AG10803 (cell line): ENCODE data around the gene GNB1.
"Not testable (repeated sequence)": the region's sequence is repeated elsewhere in the genome, so short reads cannot be mapped to it uniquely, and the experiment has no call there.

Experiments used
- DNase-seq: peaks from one replicate; pipeline ENCODE4 v3.0.0; 2010; ENCODE audit warnings: low read depth
- H3K4me3 ChIP-seq: 2 replicates; pipeline ENCODE4 v1.5.1; 2011; ENCODE audit warnings: mild to moderate bottlenecking, low read length, control low read depth
- TF ChIP-seq, protein P1 (sequence below): conservative IDR thresholded peaks from 2 replicates; pipeline ENCODE4 v1.5.1; 2011; ENCODE audit warnings: mild to moderate bottlenecking, low read length, control low read depth, inconsistent platforms

The GNB1 gene

DNA sequence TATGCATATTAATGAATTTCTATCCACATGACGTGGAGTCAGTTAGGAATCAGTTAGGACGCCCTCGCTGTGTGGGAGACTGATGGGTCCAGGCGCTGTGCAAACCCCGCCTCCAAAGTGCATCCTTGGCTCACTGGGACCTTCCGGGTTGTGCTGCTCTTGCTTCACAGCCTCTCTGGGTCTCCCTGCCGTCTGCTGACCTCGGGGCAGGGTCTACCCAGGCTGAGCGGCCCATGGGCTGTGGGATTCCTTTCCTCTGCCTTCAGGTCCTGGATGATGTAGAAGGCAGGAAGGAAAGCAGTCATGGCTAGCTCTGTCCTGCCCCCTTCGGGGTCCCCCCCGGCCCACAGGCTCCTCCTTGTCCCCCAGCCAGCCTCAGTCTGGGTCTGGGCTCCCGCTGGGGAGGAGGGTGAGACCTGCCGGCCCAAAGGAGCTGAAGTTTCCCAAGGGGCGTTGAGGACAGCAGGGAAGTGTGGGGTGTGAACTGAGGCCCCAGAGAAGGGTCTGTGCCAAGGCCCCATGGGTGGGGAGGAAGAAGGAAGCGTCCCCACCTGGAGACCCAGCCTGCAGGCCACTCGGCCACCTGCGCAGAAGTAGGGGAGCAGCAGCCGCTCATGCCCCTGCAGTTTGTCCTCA, 142.1 kb downstream of the GNB1 start:
- no peak overlapping the region for H3K4me3 ChIP-seq
- DNase-seq: no peak
- TF ChIP-seq, protein P1, sequence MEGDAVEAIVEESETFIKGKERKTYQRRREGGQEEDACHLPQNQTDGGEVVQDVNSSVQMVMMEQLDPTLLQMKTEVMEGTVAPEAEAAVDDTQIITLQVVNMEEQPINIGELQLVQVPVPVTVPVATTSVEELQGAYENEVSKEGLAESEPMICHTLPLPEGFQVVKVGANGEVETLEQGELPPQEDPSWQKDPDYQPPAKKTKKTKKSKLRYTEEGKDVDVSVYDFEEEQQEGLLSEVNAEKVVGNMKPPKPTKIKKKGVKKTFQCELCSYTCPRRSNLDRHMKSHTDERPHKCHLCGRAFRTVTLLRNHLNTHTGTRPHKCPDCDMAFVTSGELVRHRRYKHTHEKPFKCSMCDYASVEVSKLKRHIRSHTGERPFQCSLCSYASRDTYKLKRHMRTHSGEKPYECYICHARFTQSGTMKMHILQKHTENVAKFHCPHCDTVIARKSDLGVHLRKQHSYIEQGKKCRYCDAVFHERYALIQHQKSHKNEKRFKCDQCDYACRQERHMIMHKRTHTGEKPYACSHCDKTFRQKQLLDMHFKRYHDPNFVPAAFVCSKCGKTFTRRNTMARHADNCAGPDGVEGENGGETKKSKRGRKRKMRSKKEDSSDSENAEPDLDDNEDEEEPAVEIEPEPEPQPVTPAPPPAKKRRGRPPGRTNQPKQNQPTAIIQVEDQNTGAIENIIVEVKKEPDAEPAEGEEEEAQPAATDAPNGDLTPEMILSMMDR: no peak

DNA sequence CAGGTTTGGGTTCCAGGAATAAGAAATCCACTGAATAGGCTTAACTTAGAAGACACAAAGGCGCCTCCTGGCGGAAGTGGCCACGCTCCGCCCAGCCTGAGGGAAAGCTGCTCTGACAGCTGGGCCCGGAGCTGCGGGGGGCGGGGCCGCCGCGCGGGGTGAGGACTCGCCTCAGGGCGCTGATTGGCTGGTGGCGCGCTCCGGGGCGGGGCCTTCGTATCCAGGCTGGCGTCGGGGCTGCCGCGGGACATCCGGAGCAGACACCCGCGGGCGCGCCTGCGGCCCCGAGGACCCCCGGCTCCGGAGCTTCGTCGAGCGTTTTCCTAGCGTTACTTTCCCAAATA, 144.3 kb downstream of the GNB1 start:
- DNase-seq: not testable (repeated sequence)
- peak overlapping the region; percentile 22; the same call in 1 of the 2 replicates for H3K4me3 ChIP-seq

DNA sequence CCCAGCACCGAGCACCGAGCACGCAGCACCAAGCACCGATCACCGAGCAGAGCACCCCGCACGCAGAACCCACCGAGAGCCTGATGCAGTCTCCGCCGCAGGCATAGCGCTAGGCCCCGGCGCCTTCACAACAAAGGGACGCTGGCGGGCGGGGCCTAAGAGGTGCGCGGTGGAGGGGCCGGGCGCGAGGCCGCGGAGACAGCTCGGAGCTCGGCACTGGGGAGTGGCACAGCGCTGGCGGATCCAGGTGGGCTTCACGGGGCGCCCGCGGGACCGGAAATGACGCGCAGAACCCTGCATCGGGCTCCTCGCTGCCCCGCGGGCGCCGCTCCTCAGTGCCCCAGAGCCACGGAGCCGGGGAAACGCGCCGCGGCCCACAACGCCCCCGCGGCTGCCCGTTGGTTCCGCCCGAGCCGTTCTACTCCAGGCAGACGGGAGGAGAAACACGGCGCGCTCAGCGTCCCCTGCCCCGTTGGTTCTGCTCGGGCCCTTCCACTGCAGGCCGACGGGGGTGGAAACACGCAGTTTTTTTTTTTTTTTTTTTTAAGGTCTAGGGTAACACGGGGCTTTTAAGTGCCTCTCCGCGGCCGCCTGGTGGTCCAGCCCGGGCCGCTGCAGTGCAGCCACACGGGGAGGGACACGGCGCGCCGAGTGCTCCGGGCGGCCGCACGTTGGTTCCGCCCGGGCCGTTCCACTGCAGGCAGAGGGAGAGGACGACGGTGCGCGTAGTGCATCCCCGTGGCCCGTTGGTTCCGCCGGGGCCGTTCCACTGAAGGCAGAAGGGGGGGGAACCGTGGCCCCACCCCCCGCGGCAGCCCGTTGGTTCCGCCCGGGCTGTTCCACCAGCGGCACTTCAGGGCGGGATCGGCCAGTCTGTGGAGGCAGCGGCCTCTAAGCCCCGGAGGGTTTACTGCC, 145.0 kb downstream of the GNB1 start:
- peak overlapping the region; percentile 52 for H3K4me3 ChIP-seq
- peak; percentile 79 for DNase-seq

DNA sequence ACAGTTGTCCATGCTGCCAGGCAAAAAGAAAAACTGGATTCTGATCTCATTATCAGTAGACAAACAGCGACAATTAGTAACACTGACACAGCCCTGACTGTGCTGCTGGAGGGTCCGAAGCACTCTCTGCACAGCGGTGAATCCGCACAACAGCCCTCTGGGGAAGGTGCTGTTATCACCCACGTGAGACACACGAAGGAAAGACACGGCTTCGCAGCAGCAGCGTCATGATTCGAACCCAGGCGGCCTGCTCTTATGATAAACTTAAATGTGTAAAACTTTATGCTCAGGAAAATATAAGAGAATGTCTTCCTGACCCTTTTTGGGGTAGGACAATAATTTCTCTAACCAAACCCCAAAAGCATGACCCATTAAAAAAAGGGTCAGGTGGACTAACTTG, 148.4 kb downstream of the GNB1 start:
- H3K4me3 ChIP-seq, DNase-seq: not testable (repeated sequence)

DNA sequence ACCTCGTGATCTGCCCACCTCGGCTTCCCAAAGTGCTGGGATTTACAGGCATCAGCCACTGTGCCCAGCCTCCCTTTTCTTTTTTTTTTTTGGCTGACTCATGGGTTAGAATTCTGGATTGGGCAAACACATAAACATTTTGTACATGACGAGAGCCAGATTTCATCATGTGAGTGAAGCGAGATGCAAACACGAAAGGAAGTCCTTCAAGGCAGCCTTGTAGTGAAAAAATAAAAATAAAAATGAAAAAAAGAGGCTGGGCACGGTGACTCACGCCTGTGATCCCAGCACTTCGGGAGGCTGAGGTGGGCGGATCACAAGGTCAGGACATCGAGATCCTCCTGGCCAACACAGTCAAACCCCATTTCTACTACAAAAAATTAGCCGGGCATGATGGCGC, 149.9 kb downstream of the GNB1 start:
- peak; percentile 93 for DNase-seq
- not testable (repeated sequence) for H3K4me3 ChIP-seq

DNA sequence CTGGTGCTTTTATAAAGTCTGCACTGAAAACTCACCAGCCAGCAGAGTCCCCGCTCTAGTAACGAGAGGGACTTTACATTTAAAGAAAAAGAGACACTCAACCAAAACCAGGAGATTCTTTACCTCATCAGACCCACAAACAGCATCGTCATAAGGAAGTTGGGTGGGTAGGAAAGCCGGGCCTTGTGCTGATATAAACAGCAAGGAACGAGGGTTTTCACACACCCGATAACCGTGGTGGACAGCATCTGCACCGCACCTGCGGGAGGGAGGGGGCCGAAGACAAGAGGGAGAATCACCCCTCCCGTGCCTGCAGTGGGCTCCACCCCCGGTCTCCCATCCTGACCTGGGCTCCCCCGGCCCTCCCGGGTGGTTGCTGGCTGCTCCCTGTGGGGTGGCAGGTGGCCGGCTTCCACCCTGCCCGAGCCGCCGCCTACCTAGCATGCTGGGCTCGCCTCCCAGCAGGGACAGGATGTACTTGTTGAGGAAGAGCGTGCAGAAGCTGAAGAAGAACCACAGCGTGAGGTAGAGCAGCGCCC, 152.0 kb downstream of the GNB1 start:
- not testable (repeated sequence) for H3K4me3 ChIP-seq, DNase-seq

DNA sequence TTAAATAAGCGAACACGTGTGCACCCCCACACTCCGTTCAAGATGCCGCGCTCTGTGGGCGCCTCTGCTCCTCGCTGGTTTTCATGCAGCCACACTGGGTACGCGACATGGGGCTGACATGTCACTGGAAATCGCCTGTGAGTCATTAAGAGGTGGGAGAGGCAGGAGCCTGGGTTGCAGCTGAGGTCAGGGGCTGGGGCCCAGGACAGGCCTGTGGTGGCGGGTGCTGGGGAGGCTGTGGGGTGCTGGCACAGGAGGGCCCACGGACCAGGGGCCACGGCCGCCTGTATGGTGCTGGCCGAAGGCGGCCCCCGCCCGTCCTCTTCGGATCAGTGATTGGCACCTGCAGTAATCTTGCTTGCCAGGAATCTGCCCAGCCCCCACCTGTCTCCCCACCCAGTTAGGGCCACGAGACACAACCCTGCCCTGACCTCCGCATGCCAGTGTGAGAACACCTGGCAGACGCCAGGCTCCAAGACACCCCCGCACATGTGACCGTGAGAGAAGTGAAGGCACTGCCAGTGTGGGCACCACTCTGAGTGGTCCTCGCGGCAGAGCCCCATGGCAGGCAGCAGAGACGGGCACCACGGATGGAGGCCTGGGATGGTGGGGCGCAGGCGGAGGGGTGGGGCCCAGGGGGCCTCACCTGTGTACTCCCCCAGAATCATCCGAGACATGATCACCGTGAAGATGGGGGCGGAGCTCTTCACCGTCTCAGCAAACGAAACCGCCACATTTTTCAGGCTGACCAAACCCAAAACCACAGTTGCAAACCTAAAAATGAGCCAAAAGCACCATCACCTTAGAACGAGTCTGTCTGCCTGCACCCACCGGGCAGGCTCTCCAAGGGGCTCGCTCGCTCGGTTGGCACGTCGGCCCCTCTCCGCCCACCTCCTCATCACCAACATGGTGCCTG, 153.0 kb downstream of the GNB1 start:
- DNase-seq, H3K4me3 ChIP-seq: not testable (repeated sequence)
